ENCODE data around the gene CAPN14.
"Not testable (repeated sequence)": the region's sequence is repeated elsewhere in the genome, so short reads cannot be mapped to it uniquely, and the experiment has no call there.

Gene CAPN14

DNA sequence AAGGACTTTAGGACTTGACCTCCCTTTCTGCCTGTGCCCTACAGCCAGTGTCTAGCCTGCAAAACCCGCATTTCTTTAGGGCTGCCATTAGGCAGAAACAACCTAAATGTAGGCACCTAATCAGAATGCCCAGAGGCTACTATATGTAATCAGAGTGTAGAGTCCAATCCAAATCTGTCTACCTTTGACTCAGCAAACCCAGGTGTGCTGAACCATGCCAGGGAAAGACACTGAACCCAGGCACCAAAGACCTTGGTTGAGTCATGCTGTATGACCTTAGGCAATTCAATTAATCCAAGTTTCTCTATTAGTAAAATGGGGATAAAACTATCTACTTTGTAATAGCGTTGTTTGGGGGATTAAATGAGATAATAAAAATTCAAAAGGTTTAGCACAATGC lies 20.7 kb downstream of the CAPN14 start:
- DNase-seq: no peak

- DNase-seq: no peak
These were observed 23.5 kb downstream of the CAPN14 start for GRCh38 chr2:31193806-31194205.

DNA sequence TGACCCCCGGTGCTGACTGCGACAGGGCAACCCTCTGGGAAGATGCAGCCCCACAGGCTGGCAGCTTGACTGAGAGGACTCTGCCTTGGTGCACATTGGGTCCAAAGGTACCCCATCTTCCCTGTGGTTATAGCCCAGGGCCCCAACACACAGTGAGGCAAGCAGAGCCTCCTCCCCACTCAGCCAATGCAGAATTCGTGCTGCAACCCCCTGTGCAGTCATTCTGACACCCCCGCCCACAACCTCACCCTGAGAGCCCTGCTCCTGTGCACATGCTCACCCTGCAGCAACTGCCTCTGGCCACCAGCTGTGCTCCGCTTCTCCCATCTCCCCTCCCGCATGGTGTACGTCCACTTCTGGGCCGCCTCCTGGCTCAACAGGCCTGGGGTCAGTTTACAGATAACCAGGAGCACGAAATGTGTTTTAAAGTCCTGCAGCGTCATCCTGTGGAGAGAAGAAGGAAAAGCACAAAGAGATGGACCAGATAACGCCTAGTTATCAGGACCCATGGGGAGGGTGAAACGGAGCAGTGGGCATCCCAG lies 24.4 kb downstream of the CAPN14 start:
- no peak for DNase-seq

DNA sequence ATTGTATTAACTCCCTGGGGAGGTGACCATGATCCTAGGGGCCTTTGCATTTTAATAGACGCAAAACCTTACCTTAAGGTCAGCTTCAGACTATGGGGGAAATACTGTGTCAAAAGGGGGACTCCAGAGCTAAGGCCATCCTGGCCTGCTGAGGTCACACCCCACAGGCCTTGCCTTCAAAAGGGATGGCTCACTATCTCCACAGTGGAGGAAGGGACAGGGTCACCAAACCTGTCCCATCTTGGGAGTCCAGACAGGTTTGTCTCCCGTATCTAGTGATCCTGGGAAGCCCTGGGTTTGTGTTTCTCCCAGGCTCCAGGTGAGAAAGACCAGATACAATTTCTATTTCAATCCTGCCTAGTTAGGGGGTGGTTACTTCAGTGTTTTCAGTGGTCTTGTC lies 24.9 kb downstream of the CAPN14 start:
- no peak for DNase-seq

DNA sequence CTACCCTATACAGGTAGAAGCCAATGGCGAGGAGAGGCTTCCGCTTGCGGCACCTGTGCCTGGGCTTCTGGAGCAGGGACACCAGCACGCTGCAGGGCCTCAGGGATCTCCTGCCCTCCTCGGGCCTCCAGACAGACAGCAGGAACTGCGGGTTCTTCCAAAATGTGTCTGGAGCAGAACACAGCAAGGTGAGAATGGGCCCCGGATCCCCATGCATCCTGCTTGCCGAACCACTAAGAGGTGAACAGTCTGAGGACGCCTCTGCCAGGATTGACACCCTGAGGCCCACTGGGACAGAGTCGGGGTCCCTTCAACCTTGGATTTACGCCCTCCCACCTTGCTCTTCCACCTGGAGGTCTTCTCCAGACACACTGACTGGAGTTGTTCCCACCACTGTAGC lies 25.4 kb downstream of the CAPN14 start:
- no peak for DNase-seq

DNA sequence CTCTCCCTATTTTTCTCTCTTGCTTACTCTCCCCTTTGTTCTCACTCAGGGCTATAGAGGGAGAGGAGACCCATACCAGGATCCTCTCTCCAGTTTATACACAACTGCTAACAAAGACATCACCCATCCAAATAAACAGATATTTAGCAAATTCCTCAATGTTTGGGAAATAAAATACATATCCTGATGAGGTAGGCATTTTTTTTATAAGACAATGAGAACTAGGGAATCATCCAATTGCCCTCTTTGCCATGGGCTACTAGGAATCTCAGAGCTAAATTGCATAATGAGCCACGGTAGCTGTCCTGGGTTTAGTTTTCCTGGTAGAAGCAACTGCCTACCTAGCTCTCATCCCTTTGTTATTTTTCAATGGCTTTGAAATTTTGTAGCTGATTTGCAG lies 27.1 kb downstream of the CAPN14 start:
- no peak for DNase-seq

DNA sequence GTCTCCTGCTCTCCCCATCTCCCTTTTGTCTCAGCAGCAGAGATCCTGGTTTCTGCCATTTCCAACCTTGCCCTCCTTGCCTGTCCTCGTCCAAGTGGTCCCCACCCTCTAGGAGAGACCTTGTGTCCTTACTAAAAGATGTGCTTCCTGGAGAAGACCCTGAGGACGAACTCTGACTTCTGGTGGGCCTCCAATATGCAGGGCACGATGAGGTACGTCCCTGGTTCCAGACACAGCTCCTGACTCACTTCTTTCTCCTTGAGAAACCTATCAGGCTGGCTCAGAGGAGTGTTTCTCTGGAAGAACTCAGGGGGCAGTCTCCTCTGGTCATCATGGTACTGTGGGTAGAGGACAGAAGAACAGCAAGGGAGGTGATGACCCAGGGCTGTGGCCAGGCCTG lies 28.2 kb downstream of the CAPN14 start:
- DNase-seq: no peak

- no peak for DNase-seq
These were observed 29.2 kb downstream of the CAPN14 start for GRCh38 chr2:31188131-31188530.

DNA sequence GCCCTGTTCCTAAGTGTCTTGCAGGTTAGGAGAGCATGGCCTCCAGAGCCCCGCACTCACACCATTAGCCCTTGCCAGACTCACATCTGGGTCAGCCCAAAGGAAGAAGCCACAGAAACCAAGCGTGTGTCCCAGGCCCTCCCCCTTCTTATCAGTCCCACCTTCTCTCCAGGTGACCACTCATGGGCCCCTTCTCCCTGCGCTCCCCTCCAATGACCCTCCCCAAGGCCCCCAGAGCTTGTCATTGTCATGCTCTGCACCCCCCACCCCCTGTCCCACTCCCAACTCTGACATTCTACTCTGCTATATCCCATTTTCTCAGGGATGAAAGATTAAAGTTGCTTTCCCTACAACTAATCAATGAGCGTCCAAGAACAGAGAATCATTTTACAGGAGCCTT lies 30.1 kb downstream of the CAPN14 start:
- no peak for DNase-seq

DNA sequence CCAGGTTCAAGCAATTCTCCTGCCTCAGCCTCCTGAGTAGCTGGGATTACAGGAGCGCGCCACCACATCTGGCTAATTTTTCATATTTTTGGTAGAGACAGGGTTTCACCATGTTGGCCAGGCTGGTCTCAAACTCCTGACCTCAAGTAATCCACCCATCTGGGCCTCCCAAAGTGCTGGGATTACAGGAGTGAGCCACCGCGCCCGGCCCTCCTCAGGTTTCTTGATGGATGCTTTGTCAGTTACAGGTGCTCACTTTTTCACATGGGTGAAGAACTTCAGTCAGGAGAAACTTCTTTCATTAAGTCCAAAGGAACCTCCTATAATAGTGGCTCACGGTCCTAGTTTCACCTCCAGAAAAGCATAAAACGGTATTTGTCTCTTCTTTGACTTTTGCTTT lies 33.3 kb downstream of the CAPN14 start:
- DNase-seq: not testable (repeated sequence)

DNA sequence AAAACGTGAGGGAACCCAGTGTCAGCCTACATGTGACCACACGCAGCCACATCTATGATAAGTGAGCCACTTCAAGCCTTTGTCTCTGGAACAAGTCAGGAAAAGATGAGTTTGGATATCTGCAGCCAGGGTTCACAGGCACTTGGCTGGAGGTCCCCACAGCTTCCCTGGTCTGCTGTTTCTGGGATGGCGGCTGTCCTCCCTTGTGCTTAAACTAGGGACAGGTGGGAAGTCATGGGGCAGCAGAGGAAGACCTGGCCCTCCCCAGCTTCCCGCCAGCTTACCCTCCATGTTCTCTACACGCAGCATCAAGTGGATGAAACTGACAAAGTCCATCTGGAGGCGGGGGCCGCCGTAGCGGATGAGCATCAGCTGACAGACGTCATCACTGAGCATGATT lies 40.6 kb downstream of the CAPN14 start:
- DNase-seq: no peak

- no peak for DNase-seq
These were observed 46.2 kb downstream of the CAPN14 start for GRCh38 chr2:31171142-31171541.

DNA sequence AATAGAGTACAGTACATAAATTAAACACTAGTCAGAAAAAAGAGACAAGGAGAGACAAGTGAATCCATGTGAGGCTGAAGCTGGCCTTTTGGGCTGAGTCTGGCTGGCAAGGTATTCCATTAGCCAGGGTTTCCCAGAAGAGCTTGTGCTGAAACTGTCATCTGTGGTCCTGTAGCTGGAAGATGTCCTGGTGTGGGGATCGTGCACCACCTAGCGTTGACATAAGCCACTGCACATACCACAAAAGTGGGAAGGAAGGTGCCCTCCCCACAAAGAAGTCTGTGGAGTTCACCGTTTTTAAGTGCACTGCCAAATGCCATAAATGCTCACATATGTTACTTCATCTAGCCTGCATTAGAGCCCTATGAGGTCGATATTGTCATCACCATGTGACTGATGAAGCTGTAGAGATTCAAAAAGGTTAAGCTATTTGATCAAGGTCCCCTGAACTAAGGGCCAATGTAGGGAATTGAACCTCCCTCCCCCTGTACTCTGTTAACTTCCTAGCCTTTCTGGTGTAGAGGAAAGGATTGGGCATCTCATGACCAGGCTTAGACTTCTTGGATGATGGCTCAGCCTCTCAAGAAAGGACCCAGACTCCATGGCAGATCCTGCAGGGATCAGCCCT lies 47.1 kb downstream of the CAPN14 start:
- DNase-seq: peak in 12 of 14 donors; percentile 1 to 58 (median 27)

GRCh38 chr2:31168291-31168690 lies 49.0 kb downstream of the CAPN14 start:
- DNase-seq: no peak

DNA sequence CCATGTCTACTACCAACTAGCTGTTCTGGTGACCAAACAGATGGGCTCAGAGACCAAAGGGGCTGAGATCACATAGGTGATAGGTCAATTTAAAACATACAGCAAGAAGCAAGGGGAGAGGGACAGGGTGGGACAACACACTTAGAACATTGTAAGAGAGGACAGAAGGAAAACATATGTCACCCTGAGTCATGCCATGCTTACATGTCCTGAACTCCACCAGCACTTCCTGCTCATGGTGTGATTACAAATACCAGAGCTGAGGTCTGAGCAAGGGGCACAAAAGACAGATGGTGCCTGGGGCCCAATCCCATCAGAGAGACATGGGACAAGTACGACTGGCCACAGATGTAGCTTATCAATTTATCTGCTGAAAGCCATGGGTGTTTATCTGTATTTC lies 50.4 kb downstream of the CAPN14 start:
- DNase-seq: no peak

GRCh38 chr2:31163011-31163539 lies 54.2 kb downstream of the CAPN14 start:
- no peak for DNase-seq

DNA sequence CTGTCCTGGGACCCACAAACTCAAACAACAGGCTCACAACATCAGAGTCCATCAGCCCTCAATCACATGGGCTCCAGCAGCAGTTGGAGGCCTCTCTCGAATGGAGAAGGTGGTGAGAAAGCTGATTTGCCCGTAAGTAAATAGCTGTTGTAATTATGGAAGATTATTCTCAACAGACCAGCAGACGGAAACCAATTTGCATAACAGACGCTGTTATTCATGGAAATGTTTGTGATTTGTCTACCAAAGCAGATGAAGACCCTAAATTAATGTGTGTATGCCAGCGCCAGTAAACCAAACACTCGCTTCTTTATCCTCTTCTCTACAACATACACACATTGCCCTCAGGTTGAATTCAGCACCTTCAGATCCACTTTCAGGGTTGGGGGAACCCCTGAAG lies 55.7 kb downstream of the CAPN14 start:
- no peak for DNase-seq

GRCh38 chr2:31151501-31151900 lies 65.8 kb downstream of the CAPN14 start:
- no peak for DNase-seq

GRCh38 chr2:31150120-31150670 lies 67.1 kb downstream of the CAPN14 start:
- DNase-seq: no peak

- no peak for DNase-seq
These were observed 68.8 kb downstream of the CAPN14 start for GRCh38 chr2:31148514-31148913.

GRCh38 chr2:31147645-31148044 lies 69.7 kb downstream of the CAPN14 start:
- no peak for DNase-seq

DNA sequence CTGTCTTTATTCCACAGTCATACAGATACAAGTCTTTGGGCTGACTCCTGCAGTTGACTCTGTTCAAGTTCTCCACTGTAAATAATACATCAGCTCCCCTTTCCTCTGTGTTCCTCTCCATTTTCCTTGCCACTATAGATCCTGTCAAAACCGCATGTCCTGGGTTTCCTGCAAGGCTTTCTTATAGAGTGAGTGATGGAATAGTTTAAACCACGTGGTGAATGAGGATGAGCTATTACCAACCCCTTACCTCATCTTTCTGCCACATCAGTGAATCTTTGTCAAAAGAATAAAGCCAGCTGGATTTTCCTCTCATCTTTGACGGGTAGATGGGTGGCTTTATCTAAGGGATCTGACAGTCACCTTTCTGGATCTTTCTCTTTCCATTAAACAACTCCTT lies 75.2 kb downstream of the CAPN14 start:
- DNase-seq: no peak

DNA sequence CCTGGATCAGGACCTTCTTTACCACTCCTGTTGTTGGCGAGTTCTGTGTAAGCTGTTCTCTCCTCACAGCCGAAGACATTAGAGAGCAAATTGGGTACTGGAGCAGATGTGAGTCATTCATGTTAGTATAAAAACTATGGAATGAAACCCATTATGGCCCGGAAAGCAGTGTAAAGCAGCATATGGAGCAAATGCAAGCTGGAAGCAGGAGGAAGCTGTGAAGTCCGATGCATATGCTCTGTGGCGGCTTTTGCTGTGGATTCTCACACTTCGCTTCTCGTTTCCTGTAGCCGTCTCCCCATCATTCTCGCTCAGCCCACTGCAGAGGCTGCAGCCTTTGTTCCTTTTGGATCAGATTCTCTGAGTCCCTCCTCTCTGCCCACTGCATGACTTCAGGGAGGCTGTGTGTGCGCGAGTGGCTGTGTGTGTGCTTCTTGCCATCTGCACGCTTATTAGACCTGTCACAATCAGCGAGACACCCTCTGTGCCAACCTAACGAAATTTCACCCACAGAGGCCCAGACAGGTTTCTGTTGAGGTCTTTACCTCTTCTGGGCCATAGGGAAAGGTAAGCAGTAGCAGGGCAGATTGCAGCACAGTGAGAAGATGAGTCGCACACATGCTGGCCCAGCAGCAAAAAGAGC lies 75.8 kb downstream of the CAPN14 start:
- peak in 1 of 14 donors; percentile 8 for DNase-seq

DNA sequence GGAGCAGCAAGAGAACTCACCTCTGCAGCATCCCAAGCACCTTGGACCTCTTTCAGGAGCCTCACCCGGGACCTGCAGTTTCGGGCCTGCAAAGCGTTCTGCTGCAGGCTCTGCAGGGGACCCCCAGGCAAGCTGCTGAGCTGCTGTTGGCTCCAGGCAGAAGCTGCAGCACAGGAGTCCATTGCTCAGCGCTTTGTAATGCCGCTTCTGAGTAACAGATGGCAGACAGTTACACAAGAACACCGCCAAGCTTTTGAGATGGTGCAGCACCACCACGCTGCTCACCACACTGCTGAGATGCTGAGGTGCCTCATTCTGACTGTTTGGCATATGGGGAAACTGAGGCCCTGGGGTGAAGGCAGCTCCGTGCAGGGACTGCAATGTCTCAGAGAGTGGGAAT lies 77.2 kb downstream of the CAPN14 start:
- DNase-seq: peak in 1 of 14 donors; percentile 61
